Choroid plexus epithelial cell (primary cell): ENCODE data around the gene RXRA.

Experiments used
- DNase-seq: peaks from one replicate; pipeline ENCODE4 v3.0.0-alpha.2; 2010; ENCODE audit warnings: low read depth
- H3K4me3 ChIP-seq: 2 replicates; pipeline ENCODE4 v1.5.1; 2011; ENCODE audit warnings: low read depth, mild to moderate bottlenecking, control low read depth, low read length, moderate library complexity
- TF ChIP-seq, protein P1 (sequence below): conservative IDR thresholded peaks from 2 replicates; pipeline ENCODE4 v1.5.1; 2011; ENCODE audit warnings: low read depth, mild to moderate bottlenecking, control low read depth, inconsistent platforms, low read length, moderate library complexity

The RXRA gene

DNA sequence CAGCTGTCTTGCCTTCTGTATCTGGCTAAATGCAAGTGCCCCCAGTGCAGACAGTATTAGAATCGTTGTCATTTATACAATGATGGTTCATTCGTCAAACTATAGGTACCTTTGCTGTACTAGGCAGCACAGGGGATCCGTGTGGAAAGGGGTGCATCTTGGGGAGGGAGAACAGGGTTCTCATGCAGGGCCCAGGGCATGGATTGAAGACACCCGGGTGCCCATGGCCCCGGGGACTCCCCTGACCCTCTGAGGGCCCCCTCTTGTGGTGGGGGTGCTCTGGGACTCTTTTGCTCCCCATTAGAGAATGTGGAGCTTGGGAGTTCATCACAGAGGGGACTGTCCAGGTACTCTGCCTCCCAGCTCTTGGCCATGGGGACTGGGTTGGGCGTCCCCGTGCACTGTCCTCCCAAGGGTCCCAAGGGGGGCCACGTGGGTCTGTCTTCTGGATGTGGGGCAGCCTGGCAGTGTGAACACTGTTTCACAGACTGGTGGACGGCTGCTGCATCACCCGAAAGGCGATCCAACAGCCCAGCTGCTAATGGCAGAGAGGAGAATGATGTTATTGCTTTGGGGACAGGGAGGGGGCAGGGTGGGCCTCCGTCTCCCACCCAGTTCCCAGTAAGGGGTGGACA, 36.9 kb upstream of the RXRA start:
- H3K4me3 ChIP-seq = no peak overlapping the region
- no peak for DNase-seq
- TF ChIP-seq, protein P1, sequence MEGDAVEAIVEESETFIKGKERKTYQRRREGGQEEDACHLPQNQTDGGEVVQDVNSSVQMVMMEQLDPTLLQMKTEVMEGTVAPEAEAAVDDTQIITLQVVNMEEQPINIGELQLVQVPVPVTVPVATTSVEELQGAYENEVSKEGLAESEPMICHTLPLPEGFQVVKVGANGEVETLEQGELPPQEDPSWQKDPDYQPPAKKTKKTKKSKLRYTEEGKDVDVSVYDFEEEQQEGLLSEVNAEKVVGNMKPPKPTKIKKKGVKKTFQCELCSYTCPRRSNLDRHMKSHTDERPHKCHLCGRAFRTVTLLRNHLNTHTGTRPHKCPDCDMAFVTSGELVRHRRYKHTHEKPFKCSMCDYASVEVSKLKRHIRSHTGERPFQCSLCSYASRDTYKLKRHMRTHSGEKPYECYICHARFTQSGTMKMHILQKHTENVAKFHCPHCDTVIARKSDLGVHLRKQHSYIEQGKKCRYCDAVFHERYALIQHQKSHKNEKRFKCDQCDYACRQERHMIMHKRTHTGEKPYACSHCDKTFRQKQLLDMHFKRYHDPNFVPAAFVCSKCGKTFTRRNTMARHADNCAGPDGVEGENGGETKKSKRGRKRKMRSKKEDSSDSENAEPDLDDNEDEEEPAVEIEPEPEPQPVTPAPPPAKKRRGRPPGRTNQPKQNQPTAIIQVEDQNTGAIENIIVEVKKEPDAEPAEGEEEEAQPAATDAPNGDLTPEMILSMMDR = no peak

DNA sequence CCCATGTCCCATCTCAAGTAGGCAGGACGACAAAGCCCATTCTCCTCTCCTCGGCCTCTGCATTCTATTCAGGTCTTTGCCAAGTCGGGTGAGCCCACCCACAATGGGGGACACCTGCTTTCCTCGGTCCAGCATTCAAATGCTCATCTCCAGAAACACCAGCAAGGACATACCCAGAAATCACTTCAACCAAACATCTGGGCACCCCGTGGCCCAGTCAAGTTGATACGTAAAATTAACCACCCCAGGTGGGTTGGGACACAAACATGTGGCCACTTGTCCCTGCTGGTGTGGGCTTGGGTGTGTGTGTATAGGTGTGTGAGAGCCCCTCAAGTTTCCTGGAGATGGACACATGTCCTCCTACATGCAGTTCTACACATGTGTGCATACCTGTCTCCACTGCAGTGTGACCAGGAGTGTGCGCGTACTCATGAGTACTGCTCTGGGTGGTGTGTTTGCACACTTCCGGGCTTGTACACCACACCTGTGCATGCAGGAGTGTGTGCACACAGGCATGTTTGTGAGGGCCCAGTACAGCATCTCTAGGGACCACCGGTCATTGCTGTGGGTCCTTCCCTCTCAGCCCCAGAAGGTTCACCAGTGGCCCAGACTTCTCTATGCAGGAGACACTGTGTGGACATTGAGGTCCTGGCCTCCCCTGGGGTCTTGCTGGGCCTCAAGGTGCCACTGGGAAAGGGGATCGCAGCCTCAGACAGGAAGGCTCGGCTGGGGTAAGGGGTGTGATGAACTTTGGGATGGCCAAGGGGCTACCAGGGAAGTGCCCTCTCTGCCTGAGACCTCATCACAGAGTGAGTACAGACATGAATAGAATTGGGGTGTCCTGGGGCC, 35.4 kb upstream of the RXRA start:
- H3K4me3 ChIP-seq = no peak overlapping the region
- TF ChIP-seq, protein P1 = no peak
- no peak for DNase-seq

DNA sequence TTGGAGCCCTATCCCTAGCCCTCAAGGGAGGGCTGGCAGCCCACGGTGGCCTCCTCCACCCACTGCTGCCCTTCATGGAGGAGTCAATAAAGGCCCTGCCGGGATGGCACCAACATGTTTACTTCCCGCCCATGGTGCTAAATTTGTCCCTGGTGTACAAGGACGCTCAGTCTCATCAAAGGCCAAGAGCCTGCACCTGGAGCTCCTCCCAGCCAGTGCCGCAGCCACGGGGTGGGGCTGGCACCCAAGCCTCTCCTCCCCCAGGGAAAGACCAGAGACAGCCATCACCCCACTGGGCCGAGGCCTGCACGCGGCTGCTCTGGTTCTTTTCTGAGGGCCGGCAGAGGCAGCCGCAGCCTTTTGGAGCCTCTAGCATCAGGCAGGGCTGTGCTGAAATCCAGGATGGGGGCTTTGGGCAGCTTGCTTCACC, 34.8 kb upstream of the RXRA start:
- no peak for DNase-seq
- no peak overlapping the region for H3K4me3 ChIP-seq
- TF ChIP-seq, protein P1 = no peak

DNA sequence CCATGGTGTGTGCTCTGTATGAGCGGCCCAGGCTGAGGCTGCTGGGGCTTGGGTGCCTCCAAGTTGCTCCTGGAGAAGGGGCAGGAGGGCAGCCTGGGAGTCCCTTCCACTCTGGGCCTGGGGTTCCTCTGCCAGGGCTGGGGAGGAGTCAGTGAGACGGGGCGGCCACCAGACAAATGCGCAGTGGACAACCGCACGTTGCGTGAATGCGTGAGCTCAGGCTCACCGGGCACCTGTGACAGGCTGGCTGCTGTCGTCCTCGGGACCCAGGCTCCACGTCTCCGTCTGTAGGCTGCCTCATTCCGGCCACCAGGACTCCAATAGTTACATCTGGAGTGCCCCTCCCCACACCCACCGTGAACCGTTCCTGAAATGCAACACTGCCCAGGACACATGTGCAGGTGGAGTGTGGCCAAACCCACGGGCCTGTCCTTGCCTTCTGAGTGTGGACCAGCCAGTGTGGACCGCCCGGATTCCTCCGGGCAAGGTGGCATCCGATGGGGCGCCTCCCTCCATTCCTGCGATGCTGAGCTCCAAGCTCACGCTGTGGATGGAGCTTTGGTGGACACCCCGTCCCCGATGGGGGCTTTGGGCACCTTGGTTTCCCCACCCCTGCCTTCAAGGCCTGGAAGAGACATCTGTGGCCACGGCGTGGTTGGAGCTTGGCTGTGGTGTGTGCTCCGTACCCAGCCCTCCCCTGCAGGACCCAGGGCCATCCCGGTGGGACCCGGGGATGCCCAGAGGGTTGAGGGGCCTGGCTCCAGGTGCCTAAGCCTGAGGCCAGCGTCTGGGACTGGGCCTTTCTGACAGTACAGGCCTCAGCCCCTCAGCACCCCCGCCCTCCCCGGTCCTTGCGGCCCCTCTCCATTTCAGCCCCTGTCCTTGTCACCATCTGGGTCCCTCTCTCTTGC, 34.0 kb upstream of the RXRA start:
- TF ChIP-seq, protein P1 = no peak
- DNase-seq = no peak
- H3K4me3 ChIP-seq = no peak overlapping the region

DNA sequence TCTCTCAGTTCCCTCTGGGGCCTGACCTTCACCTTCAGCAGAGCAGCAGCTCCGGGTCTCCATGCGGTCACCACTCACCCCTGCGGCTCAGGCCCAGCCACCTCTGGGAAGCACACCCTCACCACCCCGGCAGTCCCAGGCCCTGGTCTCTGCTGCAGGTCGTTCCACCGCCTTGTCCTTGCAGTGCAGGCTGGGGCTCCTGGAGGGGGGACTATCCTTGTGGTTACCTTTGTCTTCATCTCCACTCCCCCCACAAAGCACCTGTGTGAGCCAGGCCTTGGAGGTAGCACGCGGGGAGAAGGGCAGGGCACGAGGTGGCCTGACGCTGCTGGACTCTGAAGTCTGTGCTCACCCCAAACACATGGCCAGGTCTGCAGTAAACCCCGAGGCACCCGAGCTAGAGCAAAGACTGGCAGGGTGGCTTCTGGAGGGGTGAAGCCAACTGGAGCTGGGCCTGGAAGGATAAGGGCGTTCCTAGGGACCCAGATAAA, 33.2 kb upstream of the RXRA start:
- no peak for DNase-seq
- no peak overlapping the region for H3K4me3 ChIP-seq
- TF ChIP-seq, protein P1 = no peak

DNA sequence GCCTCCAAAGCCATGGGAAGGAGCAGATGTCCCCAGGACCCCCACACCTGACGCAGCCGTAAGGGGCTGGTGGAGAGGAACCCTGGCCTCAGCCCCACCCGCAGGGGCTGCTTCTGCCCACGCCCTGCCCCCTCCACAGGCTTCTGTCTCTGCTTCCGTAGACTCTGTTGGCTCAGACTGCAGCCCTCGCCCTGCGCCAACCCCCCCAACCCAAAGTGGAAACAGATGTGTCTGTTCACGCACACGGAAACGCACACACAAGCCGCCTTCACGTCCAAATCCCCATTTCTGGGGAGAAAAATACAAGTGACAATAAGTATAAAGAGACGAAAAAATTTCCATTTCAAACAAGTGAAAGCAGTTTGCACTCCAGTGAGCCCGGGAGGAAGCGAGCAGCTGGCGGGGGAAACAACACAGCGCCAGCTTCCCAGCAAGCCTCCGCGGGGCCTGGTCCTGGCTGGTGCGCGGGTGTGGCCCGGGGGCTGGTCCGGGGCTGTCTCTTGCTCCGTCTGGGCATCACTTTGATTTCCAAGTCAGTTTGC, 32.6 kb upstream of the RXRA start:
- TF ChIP-seq, protein P1 = no peak
- peak overlapping the region; percentile 9 for H3K4me3 ChIP-seq

More for the DNA sequence above, 32.6 kb upstream of the RXRA start:
- DNase-seq = peak; percentile 34
